OCI-LY3 (cell line): Measurements from ENCODE around the gene ZNF283.
"Not testable (repeated sequence)": the region's sequence is repeated elsewhere in the genome, so short reads cannot be mapped to it uniquely, and the experiment has no call there.

Experiments
- H2AFZ ChIP-seq: fragments of 200-600, 300-600 bp; shearing (Covaris generic); 2 replicates; pipeline ENCODE4 v1.6.0; 2014; ENCODE audit warnings: antibody characterized with exemption, low read depth, low read length
- H3K27ac ChIP-seq: fragments of 200-600, 300-600 bp; sonication (generic); 2 replicates; pipeline ENCODE4 v1.5.1; 2014; ENCODE audit warnings: mild to moderate bottlenecking, low read length, moderate library complexity, mixed read lengths
- H3K27me3 ChIP-seq: fragments of 200-600, 300-600 bp; sonication (generic); 2 replicates; pipeline ENCODE4 v1.6.1; 2014; ENCODE audit warnings: low read depth, low read length, mixed read lengths
- H3K36me3 ChIP-seq: fragments of 200-600, 300-600 bp; sonication (generic); replicated peaks from 2 replicates; pipeline ENCODE3; 2014; ENCODE audit warnings: low read depth, low read length, mixed read lengths
- H3K4me1 ChIP-seq: fragments of 300-600, 200-600 bp; sonication (generic); 2 replicates; pipeline ENCODE4 v1.6.1; 2014; ENCODE audit warnings: low read length, mixed read lengths
- H3K4me2 ChIP-seq: fragments of 200-600, 300-600 bp; sonication (generic); 2 replicates; pipeline ENCODE4 v1.6.1; 2014; ENCODE audit warnings: low read length, mixed read lengths
- H3K4me3 ChIP-seq: fragments of 300-600, 200-600 bp; sonication (generic); 2 replicates; pipeline ENCODE4 v1.5.1; 2014; ENCODE audit warnings: antibody characterized with exemption, mild to moderate bottlenecking, low read length, moderate library complexity
- H3K79me2 ChIP-seq: fragments of 300-600, 200-600 bp; shearing (Covaris generic); 2 replicates; pipeline ENCODE4 v1.6.1; 2014; ENCODE audit warnings: mild to moderate bottlenecking, low read length, mixed read lengths
- H3K9ac ChIP-seq: fragments of 300-600, 200-600 bp; shearing (Covaris generic); 2 replicates; pipeline ENCODE4 v1.6.0; 2014; ENCODE audit warnings: mild to moderate bottlenecking, low read length, moderate library complexity
- H3K9me3 ChIP-seq: fragments of 200-600, 300-600 bp; shearing (Covaris generic); 2 replicates; pipeline ENCODE4 v1.6.1; 2014; ENCODE audit warnings: low read length, mixed read lengths; ENCODE audit not compliant: insufficient read depth
- H4K20me1 ChIP-seq: fragments of 200-600, 300-600 bp; sonication (generic); 2 replicates; pipeline ENCODE4 v1.6.1; 2016; ENCODE audit warnings: low read length, mixed read lengths; ENCODE audit not compliant: insufficient read depth
- EZH2phosphoT487 ChIP-seq: fragments of 200-600 bp; shearing (Covaris generic); IDR thresholded peaks from 2 replicates; pipeline ENCODE4 v1.6.1; 2018; ENCODE audit warnings: antibody characterized with exemption, mixed run types, low read depth
- TF ChIP-seq, protein P1 (sequence below): fragments of 200-600, 300-600 bp; sonication (generic); IDR thresholded peaks from 2 replicates; pipeline ENCODE4 v1.5.1; 2014; ENCODE audit warnings: antibody characterized with exemption, low read length, low read depth

ZNF283 gene

GRCh38 chr19:43812688-43813087 is 14.4 kb upstream of the ZNF283 start:
- Histone ChIP-seq H3K9me3 (no peaks in the 10 kb centered on the region), H3K27me3 (0 out of 2 replicates have a peak, but pooled peaks cover 2% of the 10 kb centered on the region), H3K4me2 (no peak overlapping the region), H3K4me1 (peaks cover 11% of the 10 kb centered on the region), H4K20me1 (no peaks in the 10 kb centered on the region), H3K27ac (no peak overlapping the region), H3K9ac (no peak overlapping the region), H3K36me3 (no peaks in the 10 kb centered on the region), H3K4me3 (no peak overlapping the region), H2AFZ (no peak overlapping the region), H3K79me2 (no peaks in the 10 kb centered on the region)
- no peak for TF ChIP-seq EZH2phosphoT487
- TF ChIP-seq, protein P1, sequence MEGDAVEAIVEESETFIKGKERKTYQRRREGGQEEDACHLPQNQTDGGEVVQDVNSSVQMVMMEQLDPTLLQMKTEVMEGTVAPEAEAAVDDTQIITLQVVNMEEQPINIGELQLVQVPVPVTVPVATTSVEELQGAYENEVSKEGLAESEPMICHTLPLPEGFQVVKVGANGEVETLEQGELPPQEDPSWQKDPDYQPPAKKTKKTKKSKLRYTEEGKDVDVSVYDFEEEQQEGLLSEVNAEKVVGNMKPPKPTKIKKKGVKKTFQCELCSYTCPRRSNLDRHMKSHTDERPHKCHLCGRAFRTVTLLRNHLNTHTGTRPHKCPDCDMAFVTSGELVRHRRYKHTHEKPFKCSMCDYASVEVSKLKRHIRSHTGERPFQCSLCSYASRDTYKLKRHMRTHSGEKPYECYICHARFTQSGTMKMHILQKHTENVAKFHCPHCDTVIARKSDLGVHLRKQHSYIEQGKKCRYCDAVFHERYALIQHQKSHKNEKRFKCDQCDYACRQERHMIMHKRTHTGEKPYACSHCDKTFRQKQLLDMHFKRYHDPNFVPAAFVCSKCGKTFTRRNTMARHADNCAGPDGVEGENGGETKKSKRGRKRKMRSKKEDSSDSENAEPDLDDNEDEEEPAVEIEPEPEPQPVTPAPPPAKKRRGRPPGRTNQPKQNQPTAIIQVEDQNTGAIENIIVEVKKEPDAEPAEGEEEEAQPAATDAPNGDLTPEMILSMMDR = no peak

GRCh38 chr19:43814663-43815352 is 12.3 kb upstream of the ZNF283 start:
- Histone ChIP-seq H4K20me1 (no peaks in the 10 kb centered on the region), H3K27me3 (0 out of 2 replicates have a peak, but pooled peaks cover 2% of the 10 kb centered on the region), H3K9ac (no peak overlapping the region), H3K79me2 (no peaks in the 10 kb centered on the region), H3K4me3 (no peak overlapping the region), H3K4me2 (no peak overlapping the region), H3K9me3 (no peaks in the 10 kb centered on the region), H2AFZ (no peak overlapping the region), H3K4me1 (peaks cover 7% of the 10 kb centered on the region), H3K36me3 (no peaks in the 10 kb centered on the region), H3K27ac (no peak overlapping the region)
- no peak for TF ChIP-seq EZH2phosphoT487
- TF ChIP-seq, protein P1 = no peak

DNA sequence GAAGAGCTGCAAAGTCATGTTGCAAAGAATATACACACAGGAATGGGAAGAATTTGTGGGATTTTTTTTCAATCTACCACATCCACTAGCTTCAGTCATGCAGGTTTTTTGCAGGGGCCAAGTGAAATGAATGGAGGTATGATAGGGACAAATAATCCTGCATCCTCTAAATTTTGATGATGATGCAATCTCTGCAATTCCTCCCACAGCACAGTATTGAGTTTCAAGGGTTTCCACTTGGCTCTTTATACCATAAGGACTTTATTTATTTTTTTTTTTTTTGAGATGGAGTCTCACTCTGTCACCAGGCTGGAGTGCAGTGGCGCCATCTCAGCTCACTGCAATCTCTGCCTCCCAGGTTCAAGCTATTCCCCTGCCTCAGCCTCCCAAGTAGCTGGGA is 9.7 kb upstream of the ZNF283 start:
- not testable (repeated sequence) for H3K27ac ChIP-seq, H3K36me3 ChIP-seq, H2AFZ ChIP-seq, H3K9me3 ChIP-seq, H3K4me3 ChIP-seq, H3K4me2 ChIP-seq, H4K20me1 ChIP-seq, H3K79me2 ChIP-seq, H3K9ac ChIP-seq, H3K27me3 ChIP-seq, H3K4me1 ChIP-seq

DNA sequence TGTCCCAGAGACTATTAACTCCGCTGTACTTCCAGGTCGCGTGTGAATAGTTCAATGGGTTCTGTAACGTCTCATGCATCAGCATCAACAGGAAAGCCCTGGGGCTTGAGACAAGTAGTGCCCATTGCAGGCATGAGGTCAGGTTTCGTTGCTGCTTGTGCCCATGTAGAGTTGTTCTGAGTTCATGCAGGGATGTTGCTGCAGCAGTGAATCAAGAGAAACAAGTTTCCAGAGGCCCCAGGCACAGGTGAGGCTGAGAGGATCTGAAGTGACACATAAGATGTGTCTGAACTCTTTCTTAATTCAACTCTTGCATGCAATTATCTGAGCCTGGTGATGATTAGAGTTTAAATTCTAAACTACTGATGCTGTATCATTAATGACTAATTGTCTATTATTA is 8.6 kb upstream of the ZNF283 start:
- no peak for TF ChIP-seq EZH2phosphoT487
- TF ChIP-seq, protein P1 = no peak
- H3K4me2 ChIP-seq = no peak overlapping the region
- 0 out of 2 replicates have a peak, but pooled peaks cover 2% of the 10 kb centered on the region for H3K9me3 ChIP-seq
- H3K27ac ChIP-seq = no peak overlapping the region
- H3K27me3 ChIP-seq = no peaks in the 10 kb centered on the region
- no peak overlapping the region for H3K4me3 ChIP-seq
- peaks cover 7% of the 10 kb centered on the region for H3K4me1 ChIP-seq
- no peaks in the 10 kb centered on the region for H4K20me1 ChIP-seq
- H3K79me2 ChIP-seq = no peaks in the 10 kb centered on the region
- no peaks in the 10 kb centered on the region for H3K36me3 ChIP-seq
- no peak overlapping the region for H3K9ac ChIP-seq
- H2AFZ ChIP-seq = no peak overlapping the region
